ENCODE results near the gene ABCC1.

The ABCC1 gene

DNA sequence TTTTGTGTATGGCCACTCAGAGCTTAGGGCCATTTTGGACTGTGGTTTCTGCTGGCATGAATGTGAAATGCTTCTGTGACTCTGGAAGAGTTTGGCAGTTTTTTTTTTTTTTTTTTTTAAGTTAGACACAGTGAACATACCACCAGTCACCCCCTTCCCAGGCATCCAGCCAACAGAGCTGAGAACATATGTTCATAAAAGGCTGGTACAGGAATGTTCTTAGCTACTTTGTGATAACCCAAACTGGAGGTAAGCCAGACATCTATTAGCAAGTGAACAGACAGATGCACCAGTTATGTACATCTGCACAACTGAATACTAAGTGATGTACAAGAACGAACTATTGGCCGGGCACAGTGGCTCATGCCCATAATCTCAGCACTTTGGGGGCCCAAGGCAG, 92.7 kb downstream of the ABCC1 start:
- DNase-seq (ENCODE audit: low read depth in 2 of 3, low spot score in 2 of 3) = no peak

DNA sequence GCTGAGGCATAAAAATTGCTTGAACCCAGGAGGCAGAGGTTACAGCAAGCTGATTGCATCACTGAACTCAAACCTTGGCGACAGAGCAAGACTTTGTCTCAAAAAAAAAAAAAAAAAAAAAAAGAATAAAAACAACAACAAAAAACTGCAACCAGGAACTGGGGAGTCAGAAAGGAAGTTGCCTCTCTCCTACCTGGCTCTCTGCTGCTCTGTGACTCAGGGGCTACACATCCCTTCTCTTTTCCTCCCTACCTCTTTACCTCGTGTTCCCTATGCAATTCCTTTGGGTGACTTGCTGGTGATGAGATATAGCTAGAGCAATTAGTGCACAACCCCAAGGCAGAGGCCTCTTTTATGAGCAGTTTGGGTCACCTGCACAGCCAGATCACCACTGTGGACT, 95.9 kb downstream of the ABCC1 start:
- DNase-seq (ENCODE audit: low read depth in 2 of 3, low spot score in 2 of 3) = no peak

DNA sequence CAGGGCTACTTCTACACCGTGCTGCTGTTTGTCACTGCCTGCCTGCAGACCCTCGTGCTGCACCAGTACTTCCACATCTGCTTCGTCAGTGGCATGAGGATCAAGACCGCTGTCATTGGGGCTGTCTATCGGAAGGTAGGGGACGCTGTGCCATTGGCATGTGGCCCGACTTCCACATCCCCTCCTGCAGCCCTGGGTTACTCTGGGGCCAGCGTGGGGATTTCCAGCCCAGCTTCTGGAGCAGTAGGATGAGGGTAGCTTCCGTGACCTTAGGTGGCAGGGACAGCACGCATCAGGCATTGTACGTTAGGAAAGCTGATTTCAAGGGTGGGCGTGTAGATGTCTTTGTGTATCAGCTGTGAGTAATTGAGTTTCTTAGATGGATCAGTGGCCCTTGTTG, 96.5 kb downstream of the ABCC1 start:
- DNase-seq (ENCODE audit: low read depth in 2 of 3, low spot score in 2 of 3) = no peak

DNA sequence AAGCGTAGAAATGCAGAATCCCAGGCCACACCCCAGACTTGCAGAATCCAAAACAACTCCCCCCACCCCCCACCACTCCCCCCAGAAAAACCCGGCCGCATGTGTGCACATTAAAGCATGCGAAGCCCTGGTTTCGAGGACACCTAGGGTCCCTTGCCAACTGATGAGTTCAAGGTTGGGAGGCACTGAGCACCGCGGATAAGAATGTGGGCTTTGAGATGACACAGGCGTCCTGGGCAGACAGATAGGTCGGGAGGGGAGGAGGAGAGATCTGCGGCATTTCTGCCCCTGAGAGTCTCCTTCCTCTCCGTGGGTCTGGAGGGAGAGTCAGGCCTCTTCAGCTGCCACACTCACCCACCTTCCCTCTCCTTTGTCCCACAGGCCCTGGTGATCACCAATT, 98.3 kb downstream of the ABCC1 start:
- no peak for DNase-seq (ENCODE audit: low read depth in 2 of 3, low spot score in 2 of 3)

- DNase-seq (ENCODE audit: low read depth in 2 of 3, low spot score in 2 of 3) = no peak
Observed at GRCh38 chr16:16048904-16049582, 99.6 kb downstream of the ABCC1 start.

GRCh38 chr16:16050106-16050505, 100.7 kb downstream of the ABCC1 start:
- no peak for DNase-seq (ENCODE audit: low read depth in 2 of 3, low spot score in 2 of 3)

DNA sequence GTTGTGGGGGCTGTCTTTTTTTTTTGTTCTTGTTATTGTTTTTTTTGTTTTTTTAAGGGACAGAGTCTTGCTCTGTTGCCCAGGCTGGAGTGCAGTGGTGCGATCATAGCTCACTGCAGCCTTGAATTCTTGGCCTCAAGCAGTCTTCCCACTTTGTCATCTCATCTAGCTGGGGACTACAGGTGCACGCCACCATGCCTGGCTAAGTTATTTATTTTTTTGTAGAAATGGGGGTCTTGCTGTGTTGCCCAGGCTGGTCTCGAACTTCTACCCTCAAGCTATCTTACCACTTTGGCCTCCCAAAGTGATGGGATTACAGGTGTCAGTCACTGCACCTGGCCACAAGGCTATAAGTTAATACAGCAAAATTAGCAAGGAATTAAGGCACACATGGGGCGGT, 101.7 kb downstream of the ABCC1 start:
- DNase-seq (ENCODE audit: low read depth in 2 of 3, low spot score in 2 of 3) = no peak

DNA sequence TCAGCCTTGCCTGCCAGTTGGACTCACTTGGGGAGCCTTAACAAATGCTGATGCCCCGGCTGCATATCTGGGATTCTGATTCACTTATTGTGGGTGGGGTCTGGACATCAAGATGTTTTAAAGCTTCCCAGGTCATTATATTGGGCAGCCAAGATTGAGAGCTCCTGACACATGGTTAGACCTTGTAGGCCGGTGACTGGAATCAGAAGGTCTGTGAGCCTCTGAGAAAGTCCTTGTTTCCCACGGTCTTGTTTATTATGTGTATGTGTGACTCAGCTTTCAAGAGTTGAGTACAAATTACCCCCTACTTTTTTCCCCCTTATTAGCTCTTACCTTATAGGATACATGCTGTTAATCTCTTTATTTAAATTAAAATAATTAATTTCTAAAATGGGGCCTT, 103.5 kb downstream of the ABCC1 start:
- DNase-seq (ENCODE audit: low read depth in 2 of 3, low spot score in 2 of 3) = no peak

- DNase-seq (ENCODE audit: low read depth in 2 of 3, low spot score in 2 of 3) = no peak
Observed at GRCh38 chr16:16057102-16057501, 107.7 kb downstream of the ABCC1 start.

GRCh38 chr16:16059160-16059559, 109.7 kb downstream of the ABCC1 start:
- no peak for DNase-seq (ENCODE audit: low read depth in 2 of 3, low spot score in 2 of 3)

- DNase-seq (ENCODE audit: low read depth in 2 of 3, low spot score in 2 of 3) = no peak
Observed at GRCh38 chr16:16059895-16060590, 110.6 kb downstream of the ABCC1 start.

GRCh38 chr16:16062023-16062937, 112.9 kb downstream of the ABCC1 start:
- no peak for DNase-seq (ENCODE audit: low read depth in 2 of 3, low spot score in 2 of 3)

DNA sequence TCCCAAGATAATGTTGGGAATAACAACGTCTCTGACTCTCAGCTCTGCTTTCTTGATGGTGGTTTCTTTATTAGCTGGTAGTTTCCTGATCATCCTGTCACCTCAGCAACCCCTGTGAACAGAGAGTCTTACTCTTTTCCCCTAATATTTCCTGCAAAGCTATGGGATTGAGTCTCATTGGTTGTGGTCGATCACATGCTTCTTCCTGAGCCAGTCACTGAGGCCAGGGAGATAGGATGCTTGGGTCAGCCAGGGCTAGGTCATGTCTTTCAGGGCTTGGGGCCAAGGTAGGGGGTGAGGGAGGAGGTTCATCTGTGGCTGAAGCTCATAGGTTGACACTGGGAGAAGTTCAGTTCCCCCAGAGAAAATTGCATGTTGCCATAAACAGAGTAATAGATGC, 114.3 kb downstream of the ABCC1 start:
- DNase-seq (ENCODE audit: low read depth in 2 of 3, low spot score in 2 of 3) = no peak

DNA sequence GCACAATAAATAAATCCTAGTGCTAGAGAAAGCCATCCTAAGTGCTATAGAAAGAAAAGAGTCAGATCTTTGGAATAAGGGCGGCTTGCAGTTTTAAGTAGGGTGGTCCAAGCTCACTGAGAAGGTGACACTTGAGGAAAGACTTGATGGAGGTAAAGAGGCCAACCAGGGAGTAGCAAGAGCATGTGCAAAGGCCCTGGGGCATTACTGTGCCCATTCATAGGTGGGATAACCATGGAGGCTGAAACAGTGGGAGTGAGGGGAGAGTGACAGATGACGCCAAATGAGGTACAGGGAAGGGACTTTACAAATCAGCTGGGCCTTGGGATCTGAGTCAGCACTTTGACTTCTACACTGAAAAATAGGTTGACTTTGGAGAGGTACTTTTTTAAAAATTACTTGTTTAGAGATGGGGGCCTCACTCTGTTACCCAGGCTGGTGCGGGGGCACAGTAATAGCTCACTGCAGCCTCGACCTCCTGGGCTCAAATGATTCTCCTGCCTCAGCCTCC, 115.5 kb downstream of the ABCC1 start:
- DNase-seq (ENCODE audit: low read depth in 2 of 3, low spot score in 2 of 3) = no peak

- no peak for DNase-seq (ENCODE audit: low read depth in 2 of 3, low spot score in 2 of 3)
Observed at GRCh38 chr16:16067127-16067526, 117.7 kb downstream of the ABCC1 start.

DNA sequence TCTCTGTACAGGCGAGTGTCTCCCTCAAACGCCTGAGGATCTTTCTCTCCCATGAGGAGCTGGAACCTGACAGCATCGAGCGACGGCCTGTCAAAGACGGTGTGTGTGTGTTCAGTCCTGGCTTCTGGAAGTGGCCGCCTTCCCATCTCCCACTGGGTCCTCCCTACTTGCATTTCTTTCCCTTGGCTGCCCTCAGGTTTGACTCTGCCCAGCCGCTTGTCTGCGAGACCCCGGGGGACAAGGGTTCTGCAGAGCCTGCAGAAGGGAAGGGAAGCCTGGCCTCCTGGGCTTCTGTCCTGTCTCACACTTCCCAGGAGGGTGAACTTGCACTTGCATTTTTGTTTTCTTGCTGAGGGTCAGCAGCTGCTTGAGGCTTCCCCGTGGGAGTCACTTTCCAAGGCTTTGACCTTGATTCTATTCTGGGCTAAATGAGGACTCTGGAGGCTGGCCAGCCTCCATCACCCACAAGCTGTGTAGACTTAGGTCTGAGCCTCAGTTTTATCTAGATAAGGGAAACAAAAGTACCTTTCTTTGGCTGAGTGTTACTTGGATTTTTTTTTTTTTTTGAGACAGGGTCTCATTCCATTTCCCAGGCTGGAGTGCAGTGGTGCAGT, 122.3 kb downstream of the ABCC1 start:
- DNase-seq (ENCODE audit: low read depth in 2 of 3, low spot score in 2 of 3) = no peak

- DNase-seq (ENCODE audit: low read depth in 2 of 3, low spot score in 2 of 3) = no peak
Observed at GRCh38 chr16:16073001-16073545, 123.7 kb downstream of the ABCC1 start.

DNA sequence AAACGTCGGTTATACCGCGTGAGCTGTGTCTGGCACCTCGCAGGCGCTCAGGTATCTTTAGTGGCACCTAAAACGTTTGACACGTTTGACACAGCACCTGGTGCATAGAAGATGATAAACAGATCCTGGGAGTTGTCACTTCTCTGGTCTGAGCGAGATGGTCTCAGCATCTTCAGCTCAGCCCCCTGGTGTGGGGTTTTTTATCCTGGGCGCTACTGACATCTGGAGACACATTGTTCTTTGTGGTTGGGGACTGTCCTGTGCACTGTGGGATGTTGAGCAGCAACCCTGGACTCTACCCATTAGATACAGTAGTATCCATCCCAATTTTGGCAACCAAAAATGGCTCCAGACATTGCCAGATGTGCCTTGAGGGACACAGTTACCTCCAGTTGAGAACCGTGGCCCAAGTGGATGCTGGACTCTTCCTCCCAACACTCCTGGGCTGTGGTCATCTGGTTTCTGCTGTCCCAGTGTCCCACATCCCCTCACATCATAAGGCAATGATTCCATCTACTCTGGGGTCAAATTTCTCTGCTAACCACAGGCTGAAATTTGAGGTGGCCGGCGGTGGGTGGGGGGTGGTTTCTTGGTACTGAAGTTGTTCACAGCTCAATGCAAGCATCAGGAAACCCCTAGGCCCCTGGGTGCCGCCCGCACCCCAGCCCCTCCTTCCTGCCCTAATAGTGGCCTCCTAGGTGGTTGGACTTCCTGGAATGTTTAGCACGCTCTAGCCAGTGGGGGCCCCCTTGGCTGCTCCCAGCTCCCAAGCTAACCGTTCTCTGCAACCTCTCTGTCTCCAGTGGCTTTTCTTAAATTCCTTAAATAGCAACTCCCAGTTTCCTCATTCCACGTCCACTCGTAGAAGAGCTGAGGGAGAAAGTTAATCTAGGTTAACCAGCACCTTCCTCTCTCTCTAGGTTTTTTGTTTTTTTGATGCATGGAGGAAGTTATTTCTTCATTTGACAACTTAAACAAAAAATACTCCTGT, 124.8 kb downstream of the ABCC1 start:
- DNase-seq (ENCODE audit: low read depth in 2 of 3, low spot score in 2 of 3) = no peak

- DNase-seq (ENCODE audit: low read depth in 2 of 3, low spot score in 2 of 3) = no peak
Observed at GRCh38 chr16:16075488-16076422, 126.3 kb downstream of the ABCC1 start.
